ENCODE data around the gene TMEM140. TPM values are rescaled to one million over a fixed set of nuclear protein-coding genes. Genes with fewer than 3 reads are reported as not detected.

Gene TMEM140
- total and polyA plus RNA-seq, 9 of the 15 experiments (the other 6 are each of a cell fraction or from before 2014, with no cell fraction given), result 0.03 to 0.82 (median 0.23) TPM

GRCh38 chr7:135160858-135161653, 13.2 kb downstream of the TMEM140 start (continued):
- TF ChIP-seq ZNF280B (CRISPR knock-in tag; IDR thresholded peaks at IDR 0.05), result no peak
- TF ChIP-seq HMGXB4 (CRISPR knock-in tag; IDR thresholded peaks at IDR 0.05), result no peak
- TF ChIP-seq PCBP1 (IDR thresholded peaks at IDR 0.05; ENCODE audit: low read depth, low read length, poor library complexity, severe bottlenecking), result no peak
- TF ChIP-seq ZNF551 (CRISPR knock-in tag; IDR thresholded peaks at IDR 0.05), result no peak
- TF ChIP-seq ZNF431 (CRISPR knock-in tag; IDR thresholded peaks at IDR 0.05), result no peak
- TF ChIP-seq OTX1 (CRISPR knock-in tag; IDR thresholded peaks at IDR 0.05), result no peak
- TF ChIP-seq MBD2 (IDR thresholded peaks at IDR 0.05; ENCODE audit: borderline replicate concordance, low read depth), result no peak
- peak; percentile 98 for TF ChIP-seq CEBPG (CRISPR knock-in tag; IDR thresholded peaks at IDR 0.05)
- TF ChIP-seq CEBPG (tag; conservative IDR thresholded peaks at IDR 0.05 in 1 of 2, IDR thresholded peaks at IDR 0.05 in 1 of 2), result peak; percentile 99
- no peak for TF ChIP-seq ZNF609 (CRISPR knock-in tag; IDR thresholded peaks at IDR 0.05; ENCODE audit: borderline replicate concordance)
- no peak for TF ChIP-seq CHCHD3 (CRISPR knock-in tag; IDR thresholded peaks at IDR 0.05)
- no peak for TF ChIP-seq GATAD2B (IDR thresholded peaks at IDR 0.05; ENCODE audit: borderline replicate concordance)
- no peak for TF ChIP-seq NR2C2 (CRISPR knock-in tag; IDR thresholded peaks at IDR 0.05)
- TF ChIP-seq NR2C2 (tag; IDR thresholded peaks at IDR 0.05), result peak; percentile 69
- no peak for TF ChIP-seq GABPB2 (CRISPR knock-in tag; conservative IDR thresholded peaks at IDR 0.05)
- TF ChIP-seq HBP1 (CRISPR knock-in tag; IDR thresholded peaks at IDR 0.05), result no peak
- no peak for TF ChIP-seq NCOA1 (IDR thresholded peaks at IDR 0.05; ENCODE audit: low read depth)
- 0 out of 2 replicates have a peak, but pooled peaks have one; percentile 33 for TF ChIP-seq PHB (CRISPR knock-in tag; IDR thresholded peaks at IDR 0.05)
- TF ChIP-seq MTA3 (IDR thresholded peaks at IDR 0.05; ENCODE audit: borderline replicate concordance), result peak; percentile 37; the same call in 1 of the 2 replicates

Measured in K562 (cell line).